Fibroblast of gingiva (primary cell): ENCODE measurements around the gene FAM131A.
A peak's percentile ranks its signal among the peaks of the same experiment; 100 is the strongest.

Experiments used
- DNase-seq: peaks from one replicate; pipeline ENCODE4 v3.0.0-alpha.2; 2011; ENCODE audit warnings: low read depth

Gene FAM131A, protein sequence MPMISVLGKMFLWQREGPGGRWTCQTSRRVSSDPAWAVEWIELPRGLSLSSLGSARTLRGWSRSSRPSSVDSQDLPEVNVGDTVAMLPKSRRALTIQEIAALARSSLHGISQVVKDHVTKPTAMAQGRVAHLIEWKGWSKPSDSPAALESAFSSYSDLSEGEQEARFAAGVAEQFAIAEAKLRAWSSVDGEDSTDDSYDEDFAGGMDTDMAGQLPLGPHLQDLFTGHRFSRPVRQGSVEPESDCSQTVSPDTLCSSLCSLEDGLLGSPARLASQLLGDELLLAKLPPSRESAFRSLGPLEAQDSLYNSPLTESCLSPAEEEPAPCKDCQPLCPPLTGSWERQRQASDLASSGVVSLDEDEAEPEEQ

DNA sequence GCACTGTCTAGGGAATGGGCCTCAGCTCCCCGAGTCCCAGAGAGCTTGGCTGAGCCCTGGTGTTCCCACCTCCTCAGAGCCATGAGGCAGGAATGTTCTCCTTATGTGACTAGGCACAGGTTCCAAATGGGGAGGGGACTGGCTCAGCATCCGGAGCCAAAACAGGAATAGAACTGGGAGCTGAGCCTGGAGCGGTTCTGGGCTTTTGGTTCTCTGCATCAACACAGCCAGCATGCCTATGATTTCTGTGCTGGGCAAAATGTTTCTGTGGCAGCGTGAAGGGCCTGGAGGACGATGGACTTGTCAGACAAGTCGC lies at the start of gene FAM131A:
Gene FAM131A, plus strand, starts transcription at position 202 of the 316 bp plus-strand sequence. Its CDS starts 31 bp downstream, at position 233.
- DNase-seq: peak; percentile 76

DNA sequence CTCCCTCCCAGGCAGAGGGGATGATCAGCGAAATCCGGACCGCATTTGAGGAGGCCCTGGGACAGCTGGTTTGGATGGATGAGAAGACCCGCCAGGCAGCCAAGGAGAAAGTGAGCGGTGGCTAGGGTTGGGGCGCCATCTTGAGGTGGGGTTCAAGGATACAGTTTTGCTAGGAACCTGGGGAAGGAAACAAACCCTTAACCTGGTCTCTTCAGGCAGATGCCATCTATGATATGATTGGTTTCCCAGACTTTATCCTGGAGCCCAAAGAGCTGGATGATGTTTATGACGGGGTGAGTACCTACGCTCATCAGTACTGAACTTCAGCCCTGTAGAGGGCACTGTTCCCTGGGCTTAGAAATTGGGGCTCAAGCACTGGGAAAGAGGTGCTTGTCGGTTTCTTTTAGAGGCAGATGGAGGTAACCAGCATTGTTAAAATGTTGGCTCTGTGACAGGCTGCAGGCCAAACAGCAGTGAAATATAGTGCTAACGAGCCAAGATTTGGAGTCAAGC lies 47.9 kb upstream of the FAM131A start:
- DNase-seq: peak; percentile 10

DNA sequence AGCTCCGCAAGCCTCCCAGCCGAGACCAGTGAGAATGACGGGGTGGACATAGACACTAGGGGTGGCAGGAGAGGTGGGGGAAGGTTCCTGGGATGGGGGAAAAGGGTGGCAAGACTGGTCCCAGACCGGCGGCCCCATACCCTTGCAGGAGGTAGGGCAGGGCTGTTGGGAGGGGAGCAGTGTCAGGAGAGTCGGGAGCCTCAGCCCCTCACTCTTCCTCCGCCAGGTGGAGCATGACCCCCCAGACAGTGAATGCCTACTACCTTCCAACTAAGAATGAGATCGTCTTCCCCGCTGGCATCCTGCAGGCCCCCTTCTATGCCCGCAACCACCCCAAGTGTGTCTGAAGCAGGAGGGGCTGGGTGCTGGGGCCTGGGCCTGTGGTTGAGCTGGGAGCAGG lies 47.1 kb upstream of the FAM131A start:
- no peak for DNase-seq

DNA sequence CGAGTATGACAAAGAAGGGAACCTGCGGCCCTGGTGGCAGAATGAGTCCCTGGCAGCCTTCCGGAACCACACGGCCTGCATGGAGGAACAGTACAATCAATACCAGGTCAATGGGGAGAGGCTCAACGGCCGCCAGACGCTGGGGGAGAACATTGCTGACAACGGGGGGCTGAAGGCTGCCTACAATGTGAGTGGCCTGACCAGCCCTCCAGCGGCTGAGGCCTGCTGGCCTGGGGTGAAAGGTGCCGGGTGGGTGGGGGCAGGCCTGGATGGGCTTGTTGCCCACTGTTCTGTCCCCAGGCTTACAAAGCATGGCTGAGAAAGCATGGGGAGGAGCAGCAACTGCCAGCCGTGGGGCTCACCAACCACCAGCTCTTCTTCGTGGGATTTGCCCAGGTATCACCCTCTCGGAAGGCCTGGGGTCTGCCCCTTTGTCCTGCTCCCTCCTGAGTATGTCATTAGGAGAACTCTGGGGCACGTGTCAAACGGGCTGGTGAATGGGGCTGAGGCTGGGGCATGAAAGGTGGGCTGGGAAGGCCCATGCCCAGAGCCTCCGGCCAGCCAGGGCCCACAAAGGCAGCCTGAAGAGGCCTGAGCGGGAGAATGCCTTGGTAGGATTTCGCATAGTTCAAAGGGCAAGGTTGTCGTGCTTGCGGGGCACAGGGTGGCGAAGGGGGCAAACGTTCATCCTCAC lies 46.2 kb upstream of the FAM131A start:
- no peak for DNase-seq

DNA sequence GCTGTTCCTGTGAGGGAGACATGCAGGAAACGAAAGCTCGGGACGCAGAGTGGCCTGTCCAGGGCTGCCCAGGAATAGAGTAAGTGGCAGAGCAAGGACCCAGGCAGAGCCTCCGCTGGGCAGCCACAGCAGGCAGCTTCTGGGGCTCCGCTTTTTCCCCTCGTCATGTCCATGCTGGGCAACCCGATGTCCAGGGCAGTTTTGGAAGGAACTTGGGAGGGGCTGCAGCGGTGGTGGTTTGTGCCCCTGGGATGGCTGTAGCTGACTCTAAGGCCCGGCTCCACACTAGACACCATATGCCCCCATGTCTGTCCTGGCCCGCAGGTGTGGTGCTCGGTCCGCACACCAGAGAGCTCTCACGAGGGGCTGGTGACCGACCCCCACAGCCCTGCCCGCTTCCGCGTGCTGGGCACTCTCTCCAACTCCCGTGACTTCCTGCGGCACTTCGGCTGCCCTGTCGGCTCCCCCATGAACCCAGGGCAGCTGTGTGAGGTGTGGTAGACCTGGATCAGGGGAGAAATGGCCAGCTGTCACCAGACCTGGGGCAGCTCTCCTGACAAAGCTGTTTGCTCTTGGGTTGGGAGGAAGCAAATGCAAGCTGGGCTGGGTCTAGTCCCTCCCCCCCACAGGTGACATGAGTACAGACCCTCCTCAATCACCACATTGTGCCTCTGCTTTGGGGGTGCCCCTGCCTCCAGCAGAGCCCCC lies 45.5 kb upstream of the FAM131A start:
- no peak for DNase-seq

DNA sequence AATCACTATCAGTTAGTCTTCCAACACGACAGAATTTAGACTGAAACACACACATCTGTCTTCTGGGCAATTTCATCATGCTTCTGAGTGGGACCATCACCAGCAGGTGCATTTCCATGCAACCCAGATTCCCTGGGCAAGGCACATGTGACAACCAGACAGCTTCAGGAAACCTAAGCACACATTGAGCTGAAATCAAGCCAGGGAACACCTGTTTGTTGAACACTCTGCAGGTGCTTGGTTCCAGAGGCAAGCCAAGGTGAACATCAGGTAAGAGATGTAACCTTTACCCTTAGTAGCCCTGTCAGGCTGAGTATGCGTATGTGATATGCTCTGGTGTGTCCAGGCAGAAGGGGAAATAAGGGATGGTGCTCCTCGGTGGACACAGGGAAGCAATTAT lies 41.6 kb upstream of the FAM131A start:
- no peak for DNase-seq

DNA sequence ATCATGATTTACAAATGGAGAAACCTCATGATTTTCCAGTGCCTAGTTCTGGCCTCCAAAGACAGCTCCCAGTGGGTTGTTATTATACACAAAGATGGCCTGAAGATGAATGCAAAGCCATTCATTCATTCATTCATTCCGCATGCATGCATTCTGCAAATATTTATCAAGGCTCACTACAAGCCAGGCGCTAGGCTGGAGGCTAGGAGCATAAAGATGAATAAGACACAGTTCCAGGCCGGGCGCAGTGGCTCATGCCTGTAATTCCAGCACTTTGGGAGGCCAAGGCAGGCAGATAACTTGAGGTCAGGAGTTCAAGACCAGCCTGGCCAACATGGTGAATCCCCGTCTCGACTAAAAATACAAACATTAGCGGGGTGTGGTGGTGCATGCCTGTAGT lies 40.8 kb upstream of the FAM131A start:
- no peak for DNase-seq

DNA sequence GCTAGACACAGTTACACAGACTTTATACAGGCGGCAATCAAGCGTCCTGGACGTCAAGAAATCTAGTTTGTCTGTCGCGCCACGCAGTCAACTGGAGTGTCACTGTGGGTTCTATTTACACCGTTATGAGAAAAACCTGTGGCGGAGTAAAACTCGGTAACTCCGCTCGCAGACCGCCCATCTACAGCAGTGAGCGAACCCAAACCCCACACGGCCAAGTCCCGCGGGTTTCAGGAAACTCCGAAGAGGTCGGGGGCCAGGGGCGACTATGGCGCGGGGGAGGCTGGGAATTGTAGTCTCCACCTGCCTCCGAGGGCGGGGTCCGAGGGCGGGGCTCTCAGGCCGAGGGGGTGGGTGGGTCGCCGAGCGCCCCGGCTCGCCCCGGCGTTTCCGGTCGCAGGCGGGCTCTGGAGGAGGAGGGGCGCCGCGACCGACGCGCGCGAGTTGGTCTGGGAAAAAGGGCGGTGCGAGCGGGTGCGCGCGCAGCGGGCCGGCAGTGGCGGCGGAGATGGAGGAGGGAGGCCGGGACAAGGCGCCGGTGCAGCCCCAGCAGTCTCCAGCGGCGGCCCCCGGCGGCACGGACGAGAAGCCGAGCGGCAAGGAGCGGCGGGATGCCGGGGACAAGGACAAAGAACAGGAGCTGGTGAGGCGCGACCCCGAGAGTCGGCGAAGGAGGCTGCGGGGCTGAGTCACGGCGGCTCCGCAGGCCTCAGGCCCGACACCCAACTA lies 38.5 kb upstream of the FAM131A start, which contains the start of gene PSMD2:
Gene PSMD2, plus strand, starts transcription at position 483 of the 729 bp plus-strand sequence. Its CDS starts 26 bp downstream, at position 509.
- DNase-seq: peak; percentile 95

DNA sequence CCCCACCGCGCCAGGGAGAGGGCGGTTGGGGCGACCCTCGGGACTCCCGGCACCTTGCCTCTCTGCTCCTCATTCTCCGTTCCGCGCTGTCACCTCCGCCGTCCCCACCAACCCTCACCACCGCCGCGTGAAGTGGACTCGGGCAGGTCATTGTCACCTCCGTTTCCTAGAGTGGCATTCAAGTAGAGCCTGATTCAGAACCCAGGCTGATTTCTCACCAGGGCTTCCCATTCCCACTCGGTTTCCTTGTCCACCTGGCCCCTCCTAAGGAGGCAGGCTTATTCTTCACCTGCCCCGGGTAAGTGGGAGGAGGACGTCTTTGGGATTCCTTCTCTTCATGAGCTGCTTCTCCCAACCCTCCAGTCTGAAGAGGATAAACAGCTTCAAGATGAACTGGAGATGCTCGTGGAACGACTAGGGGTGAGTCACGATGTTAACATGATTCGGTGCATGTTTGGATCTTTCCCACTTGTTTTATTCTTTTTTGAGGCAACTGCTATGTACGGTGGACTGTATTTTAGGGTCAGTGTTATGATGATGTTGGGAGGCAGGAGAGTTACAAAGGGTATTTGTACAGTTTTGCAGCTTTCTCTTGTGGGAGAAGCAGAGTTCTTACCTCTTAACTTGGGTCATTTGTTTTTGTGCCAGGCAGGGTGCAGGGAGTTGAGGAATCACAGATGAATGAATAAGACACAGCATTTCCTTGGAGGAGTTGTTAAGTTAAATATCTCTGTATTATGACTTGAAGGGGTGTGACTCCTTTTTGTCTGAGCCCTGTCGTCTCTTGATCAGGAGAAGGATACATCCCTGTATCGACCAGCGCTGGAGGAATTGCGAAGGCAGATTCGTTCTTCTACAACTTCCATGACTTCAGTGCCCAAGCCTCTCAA lies 37.7 kb upstream of the FAM131A start:
- DNase-seq: no peak

DNA sequence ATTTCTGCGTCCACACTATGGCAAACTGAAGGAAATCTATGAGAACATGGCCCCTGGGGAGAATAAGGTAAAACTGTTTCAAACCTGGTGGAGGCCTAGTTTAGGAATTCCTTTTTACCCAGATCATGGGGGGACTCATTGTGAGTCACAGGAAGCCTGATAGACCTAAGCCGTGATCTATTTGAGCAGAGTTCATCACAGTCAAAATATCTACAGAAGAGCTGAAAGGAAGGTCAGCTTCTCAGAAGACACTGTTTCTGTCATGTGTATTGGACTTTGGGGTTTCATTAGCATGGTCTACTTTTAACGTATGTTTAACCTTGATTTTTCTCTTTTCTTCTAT lies 37.1 kb upstream of the FAM131A start:
- no peak for DNase-seq

DNA sequence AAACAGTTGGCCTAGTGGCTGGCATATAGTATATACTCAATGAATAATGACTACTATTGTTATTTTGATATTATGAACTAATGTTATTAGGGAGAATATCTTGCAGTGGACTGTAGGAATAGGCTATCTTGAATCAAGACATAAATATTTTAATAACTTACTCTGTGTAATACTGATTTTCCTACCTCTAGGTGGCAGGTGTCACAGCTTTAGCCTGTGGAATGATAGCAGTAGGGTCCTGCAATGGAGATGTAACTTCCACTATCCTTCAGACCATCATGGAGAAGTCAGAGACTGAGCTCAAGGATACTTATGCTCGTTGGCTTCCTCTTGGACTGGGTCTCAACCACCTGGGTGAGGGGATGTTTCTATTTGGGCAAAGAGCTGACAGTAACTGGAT lies 31.8 kb upstream of the FAM131A start:
- no peak for DNase-seq

DNA sequence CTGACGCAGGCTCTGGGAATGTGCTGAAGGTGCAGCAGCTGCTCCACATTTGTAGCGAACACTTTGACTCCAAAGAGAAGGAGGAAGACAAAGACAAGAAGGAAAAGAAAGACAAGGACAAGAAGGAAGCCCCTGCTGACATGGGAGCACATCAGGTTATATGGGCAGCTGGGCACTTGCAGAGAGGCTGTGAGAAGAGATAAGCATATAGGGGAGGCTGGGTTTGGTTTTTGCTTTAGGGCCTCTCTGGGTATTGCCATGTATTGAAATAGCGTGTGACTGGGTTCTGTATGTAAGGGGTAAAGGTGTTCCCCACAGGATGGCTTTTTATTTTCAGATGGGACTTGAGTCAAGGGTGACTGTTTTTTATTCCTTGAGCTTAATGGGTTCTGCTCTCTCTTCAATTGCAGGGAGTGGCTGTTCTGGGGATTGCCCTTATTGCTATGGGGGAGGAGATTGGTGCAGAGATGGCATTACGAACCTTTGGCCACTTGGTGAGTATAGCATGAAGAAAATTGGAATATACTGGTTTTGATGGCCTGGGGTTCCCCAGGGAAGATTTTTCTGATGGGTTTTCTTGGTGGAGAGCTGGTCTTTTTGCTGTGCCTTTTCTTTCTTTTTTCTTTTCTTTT lies 30.9 kb upstream of the FAM131A start:
- DNase-seq: no peak

DNA sequence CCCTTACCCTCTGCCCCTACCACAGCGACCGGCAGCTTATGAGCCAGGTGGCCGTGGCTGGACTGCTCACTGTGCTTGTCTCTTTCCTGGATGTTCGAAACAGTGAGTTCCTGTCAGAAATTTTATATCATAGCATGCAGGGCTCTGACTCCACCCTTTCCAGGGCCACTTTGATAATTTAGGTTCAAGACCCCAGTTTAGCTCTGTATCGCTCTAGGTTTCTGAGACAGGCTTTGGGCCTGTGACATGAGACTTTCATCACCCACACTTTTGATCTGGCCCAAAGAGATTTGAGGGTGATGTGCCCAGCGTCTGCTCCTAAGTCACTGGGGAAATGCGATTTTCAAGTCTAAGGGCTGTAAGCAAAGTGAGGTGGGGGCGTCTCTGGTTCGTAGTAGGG lies 29.5 kb upstream of the FAM131A start:
- no peak for DNase-seq

DNA sequence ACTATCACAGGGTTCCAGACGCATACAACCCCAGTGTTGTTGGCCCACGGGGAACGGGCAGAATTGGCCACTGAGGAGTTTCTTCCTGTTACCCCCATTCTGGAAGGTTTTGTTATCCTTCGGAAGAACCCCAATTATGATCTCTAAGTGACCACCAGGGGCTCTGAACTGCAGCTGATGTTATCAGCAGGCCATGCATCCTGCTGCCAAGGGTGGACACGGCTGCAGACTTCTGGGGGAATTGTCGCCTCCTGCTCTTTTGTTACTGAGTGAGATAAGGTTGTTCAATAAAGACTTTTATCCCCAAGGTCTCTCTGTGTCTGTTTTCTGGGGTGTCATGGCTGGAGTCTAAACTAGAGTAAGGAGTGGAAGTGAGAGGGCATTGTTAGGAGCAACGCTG lies 28.7 kb upstream of the FAM131A start:
- no peak for DNase-seq

DNA sequence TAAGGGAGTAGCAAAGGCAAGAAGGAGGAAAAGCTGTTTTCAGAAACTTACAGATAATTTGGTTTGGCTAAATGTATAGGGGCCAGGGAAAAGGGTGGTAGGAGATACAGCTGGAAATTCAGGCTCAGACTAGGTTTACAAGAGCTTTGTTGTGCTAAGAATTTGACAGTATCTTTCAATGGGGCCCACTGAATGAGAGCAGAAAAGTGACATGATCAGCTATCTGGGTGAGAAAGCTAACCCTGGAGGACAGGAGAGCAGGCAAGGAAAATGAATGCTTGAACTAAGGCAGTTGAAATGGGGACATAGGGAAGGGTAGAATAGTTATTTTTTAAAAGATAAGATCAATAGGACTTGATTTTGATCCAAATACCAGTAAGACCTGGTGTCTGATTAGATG lies 25.8 kb upstream of the FAM131A start:
- no peak for DNase-seq

DNA sequence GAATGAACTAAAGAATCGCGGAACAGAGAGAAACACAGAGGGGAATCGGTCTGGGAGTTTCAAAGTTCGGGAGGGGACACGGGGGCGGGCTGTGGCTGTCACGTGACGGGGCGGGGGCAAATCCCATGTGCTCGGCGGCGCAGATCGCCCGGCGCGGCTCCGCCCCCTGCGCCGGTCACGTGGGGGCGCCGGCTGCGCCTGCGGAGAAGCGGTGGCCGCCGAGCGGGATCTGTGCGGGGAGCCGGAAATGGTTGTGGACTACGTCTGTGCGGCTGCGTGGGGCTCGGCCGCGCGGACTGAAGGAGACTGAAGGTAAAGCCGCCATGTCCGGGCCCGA lies 23.1 kb upstream of the FAM131A start, which contains the start of gene EIF4G1:
Gene EIF4G1, plus strand, starts transcription at position 244 of the 337 bp plus-strand sequence. CDS start 1,191 bp downstream, outside the sequence.
- DNase-seq: peak; percentile 96

DNA sequence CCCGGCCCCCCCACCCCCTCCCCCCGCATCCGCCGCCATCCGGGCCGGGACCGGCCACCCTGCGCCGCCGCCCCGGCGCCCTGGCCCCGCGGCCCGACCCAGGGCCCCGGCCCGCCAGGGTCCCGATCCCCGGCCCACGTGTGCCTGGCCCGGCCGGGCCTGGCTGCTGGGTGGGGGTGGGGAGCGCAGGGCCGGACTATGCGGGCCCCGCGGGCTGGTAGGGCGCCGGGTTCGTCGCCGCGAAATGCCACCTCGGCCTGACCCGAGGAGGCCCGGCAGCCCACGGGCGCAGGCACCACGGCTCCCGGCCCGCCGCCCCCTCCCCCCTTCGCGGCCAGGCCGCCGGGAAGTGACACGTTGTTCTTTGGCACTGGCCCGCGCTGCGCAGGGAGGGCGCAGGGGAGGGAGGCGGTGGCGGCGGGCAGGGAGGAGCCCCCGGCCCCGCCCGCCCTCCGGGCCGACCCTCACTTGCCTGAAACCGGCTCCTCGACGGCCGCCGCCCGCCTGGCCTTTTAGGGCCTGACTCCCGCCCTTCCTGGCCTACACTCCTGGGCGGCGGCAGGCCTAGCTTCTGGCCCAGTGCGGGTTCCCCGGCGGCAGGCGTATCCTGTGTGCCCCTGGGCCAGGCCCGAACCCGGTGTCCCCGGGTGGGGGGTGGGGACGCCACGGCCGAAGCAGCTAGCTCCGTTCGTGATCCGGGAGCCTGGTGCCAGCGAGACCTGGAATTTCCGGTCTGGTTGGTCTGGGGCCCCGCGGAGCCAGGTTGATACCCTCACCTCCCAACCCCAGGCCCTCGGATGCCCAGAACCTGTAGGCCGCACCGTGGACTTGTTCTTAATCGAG lies 22.5 kb upstream of the FAM131A start:
- DNase-seq: peak; percentile 91

DNA sequence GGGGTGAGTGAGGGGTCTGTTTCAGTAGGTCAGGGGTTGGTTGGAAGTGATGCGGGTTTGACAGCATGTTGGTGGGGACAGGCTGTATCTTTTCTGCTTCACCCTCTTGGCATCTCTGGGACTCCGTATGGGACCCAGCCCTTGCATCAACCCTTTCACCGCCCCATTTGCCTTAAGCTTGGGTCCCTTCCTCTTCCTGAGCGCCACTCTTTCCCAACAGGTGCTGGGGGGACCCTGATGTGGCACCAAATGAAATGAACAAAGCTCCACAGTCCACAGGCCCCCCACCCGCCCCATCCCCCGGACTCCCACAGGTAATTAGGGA lies 21.9 kb upstream of the FAM131A start:
- no peak for DNase-seq

DNA sequence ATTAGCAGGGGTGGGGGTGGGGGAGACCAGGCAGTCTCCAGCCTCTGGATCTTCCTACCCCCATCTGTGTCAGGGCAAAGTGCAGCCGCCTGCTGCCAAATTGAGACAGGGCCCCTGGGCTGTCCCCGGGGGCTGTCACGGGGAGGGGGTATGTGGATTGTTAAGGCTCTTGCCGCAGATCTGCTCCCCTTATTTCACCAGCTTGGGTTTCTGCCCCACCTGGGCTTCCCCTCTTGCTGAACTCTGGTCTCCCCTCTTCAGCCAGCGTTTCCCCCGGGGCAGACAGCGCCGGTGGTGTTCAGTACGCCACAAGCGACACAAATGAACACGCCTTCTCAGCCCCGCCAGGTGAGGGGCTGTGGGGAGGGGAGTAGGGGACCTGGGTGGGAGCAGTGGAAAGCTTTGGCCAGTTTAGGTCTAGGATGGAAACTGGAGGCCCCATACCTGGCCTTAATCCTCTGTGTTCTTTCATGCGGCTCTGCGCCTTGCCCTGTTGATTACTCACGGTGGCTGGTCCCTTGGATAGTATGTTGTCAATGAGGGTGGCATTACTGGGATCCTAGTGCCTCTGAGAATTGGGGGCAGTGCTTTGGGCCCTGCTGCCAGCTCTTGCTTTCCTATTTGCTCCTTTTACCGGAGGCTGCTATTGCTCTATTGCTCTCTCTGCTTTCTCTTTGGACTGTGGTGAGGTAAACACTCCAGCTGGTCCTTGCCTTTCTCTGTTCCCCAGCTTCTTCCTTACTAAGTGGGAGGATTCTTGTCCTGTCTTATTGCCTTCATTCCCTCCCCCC lies 21.3 kb upstream of the FAM131A start:
- no peak for DNase-seq
